Mesendoderm (in vitro differentiated cells): Measurements from ENCODE around the gene ATP8A2.

Source experiments
- DNase-seq: peaks from one replicate; pipeline ENCODE4 v3.0.0; 2013
- H2AK5ac ChIP-seq: 2 replicates; pipeline ENCODE4 v1.6.1; 2013; ENCODE audit warnings: low read length, inconsistent platforms
- H2BK120ac ChIP-seq: 2 replicates; pipeline ENCODE4 v1.6.1; 2013; ENCODE audit warnings: low read depth, mild to moderate bottlenecking, low read length, moderate library complexity, mixed read lengths
- H2BK15ac ChIP-seq: replicated peaks from 2 replicates; pipeline ENCODE4 v1.6.1; 2013; ENCODE audit warnings: low read depth, mild to moderate bottlenecking, moderate library complexity
- H2BK5ac ChIP-seq: 2 replicates; pipeline ENCODE4 v1.6.1; 2013; ENCODE audit warnings: low read length, inconsistent platforms
- H3K18ac ChIP-seq: 2 replicates; pipeline ENCODE4 v1.6.1; 2013; ENCODE audit warnings: mild to moderate bottlenecking, low read length, mixed read lengths
- H3K23ac ChIP-seq: one replicate; pipeline ENCODE4 v1.6.1; 2013; ENCODE audit warnings: low read length
- H3K27ac ChIP-seq: 2 replicates; pipeline ENCODE4 v1.5.1; 2013; ENCODE audit warnings: low read depth, mild to moderate bottlenecking, inconsistent platforms, low read length, moderate library complexity
- H3K27me3 ChIP-seq: 2 replicates; pipeline ENCODE4 v1.6.1; 2013; ENCODE audit warnings: low read length, control low read depth, mild to moderate bottlenecking, inconsistent platforms; ENCODE audit not compliant: insufficient read depth, poor library complexity
- H3K36me3 ChIP-seq: 2 replicates; pipeline ENCODE4 v1.6.1; 2013; ENCODE audit warnings: low read length, inconsistent platforms; ENCODE audit not compliant: control insufficient read depth, insufficient read depth
- H3K4ac ChIP-seq: one replicate; pipeline ENCODE4 v1.6.1; 2013; ENCODE audit warnings: low read depth, mild to moderate bottlenecking, low read length, moderate library complexity
- H3K4me1 ChIP-seq: 2 replicates; pipeline ENCODE4 v1.6.1; 2013; ENCODE audit warnings: low read depth, low read length, inconsistent platforms; ENCODE audit not compliant: control insufficient read depth
- H3K4me2 ChIP-seq: 2 replicates; pipeline ENCODE4 v1.6.1; 2013; ENCODE audit warnings: low read length
- H3K4me3 ChIP-seq: 2 replicates; pipeline ENCODE4 v1.5.1; 2013; ENCODE audit warnings: mild to moderate bottlenecking, low read length
- H3K56ac ChIP-seq: one replicate; pipeline ENCODE4 v1.6.1; 2013; ENCODE audit warnings: low read length
- H3K79me1 ChIP-seq: 2 replicates; pipeline ENCODE4 v1.6.1; 2013; ENCODE audit warnings: low read length, inconsistent platforms
- H3K79me2 ChIP-seq: 2 replicates; pipeline ENCODE4 v1.6.1; 2013; ENCODE audit warnings: mild to moderate bottlenecking, low read length; ENCODE audit not compliant: control insufficient read depth, insufficient read depth
- H3K9ac ChIP-seq: 2 replicates; pipeline ENCODE4 v1.6.1; 2013; ENCODE audit warnings: low read length, inconsistent platforms
- H4K5ac ChIP-seq: one replicate; pipeline ENCODE4 v1.6.1; 2013; ENCODE audit warnings: low read length
- H4K8ac ChIP-seq: one replicate; pipeline ENCODE4 v1.6.1; 2013; ENCODE audit warnings: low read depth, mild to moderate bottlenecking, control low read depth, low read length, moderate library complexity
- WGBS: extraction: QIAGEN DNeasy Blood & Tissue Kit; methylation state at CpG from one replicate; pipeline ENCODE4 v1.1.7; 2013; ENCODE audit warnings: low lambda C conversion rate, missing lambda C conversion rate; ENCODE audit not compliant: insufficient coverage; ENCODE audit errors: extremely low coverage; 5-methylcytosine and 5-hydroxymethylcytosine counted together

ATP8A2 gene

DNA sequence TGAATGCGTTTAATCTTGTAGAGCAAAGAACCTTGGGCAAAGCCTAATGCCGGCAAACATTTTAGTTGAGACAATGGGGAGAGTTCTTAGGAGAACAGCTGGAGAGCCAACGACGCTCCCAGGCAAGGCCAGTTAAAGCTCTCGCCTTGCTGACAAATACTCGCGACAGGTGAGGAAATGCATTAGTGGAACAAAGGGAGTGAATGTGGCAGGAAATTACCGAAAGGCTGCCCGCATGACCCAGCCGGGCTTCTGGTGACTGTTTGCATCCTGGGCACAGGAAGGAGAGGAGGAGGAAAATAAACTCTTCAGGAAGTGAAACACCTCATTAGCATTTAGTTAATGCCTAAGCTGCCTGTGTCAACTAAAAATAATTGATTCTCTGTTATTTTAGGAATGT, 605.4 kb downstream of the ATP8A2 start:
- no peak overlapping the region for H2BK120ac ChIP-seq
- H2BK5ac ChIP-seq, result no peak overlapping the region
- WGBS, result no CpG with 5 or more reads among the region's 10 CpGs
- DNase-seq, result peak; percentile 97
- H3K36me3 ChIP-seq, result no peaks in the 10 kb centered on the region
- no peak overlapping the region for H3K4ac ChIP-seq
- no peak overlapping the region for H3K4me2 ChIP-seq
- no peak overlapping the region for H2BK15ac ChIP-seq
- H3K4me1 ChIP-seq, result peaks cover 14% of the 10 kb centered on the region
- no peak overlapping the region for H4K8ac ChIP-seq
- H3K79me1 ChIP-seq, result no peaks in the 10 kb centered on the region
- H3K56ac ChIP-seq, result no peak overlapping the region
- H3K9ac ChIP-seq, result no peak overlapping the region
- no peak overlapping the region for H4K5ac ChIP-seq
- H2AK5ac ChIP-seq, result no peak overlapping the region
- H3K4me3 ChIP-seq, result no peak overlapping the region
- no peak overlapping the region for H3K23ac ChIP-seq
- H3K27me3 ChIP-seq, result no peaks in the 10 kb centered on the region
- H3K18ac ChIP-seq, result peak overlapping the region; percentile 41
- no peaks in the 10 kb centered on the region for H3K79me2 ChIP-seq
- peak overlapping the region; percentile 58 for H3K27ac ChIP-seq

- no peaks in the 10 kb centered on the region for H3K36me3 ChIP-seq
- H3K18ac ChIP-seq, result peak overlapping the region; percentile 44
- H2BK15ac ChIP-seq, result no peak overlapping the region
- H3K9ac ChIP-seq, result no peak overlapping the region
- DNase-seq, result peak; percentile 68
- H3K79me2 ChIP-seq, result no peaks in the 10 kb centered on the region
- no CpG with 5 or more reads among the region's 4 CpGs for WGBS
- peak overlapping the region; percentile 93 for H2BK5ac ChIP-seq
- no peaks in the 10 kb centered on the region for H3K79me1 ChIP-seq
- H3K4me1 ChIP-seq, result peaks cover 14% of the 10 kb centered on the region
- peak overlapping the region; percentile 82 for H3K27ac ChIP-seq
- peak overlapping the region; percentile 78 for H2BK120ac ChIP-seq
- no peak overlapping the region for H2AK5ac ChIP-seq
- no peaks in the 10 kb centered on the region for H3K27me3 ChIP-seq
- H3K4ac ChIP-seq, result no peak overlapping the region
- no peak overlapping the region for H4K8ac ChIP-seq
- no peak overlapping the region for H3K4me3 ChIP-seq
- H3K4me2 ChIP-seq, result no peak overlapping the region
- H3K56ac ChIP-seq, result peak overlapping the region; percentile 69
- no peak overlapping the region for H3K23ac ChIP-seq
- H4K5ac ChIP-seq, result no peak overlapping the region
Measured at GRCh38 chr13:25977671-25978070, 605.9 kb downstream of the ATP8A2 start.

DNA sequence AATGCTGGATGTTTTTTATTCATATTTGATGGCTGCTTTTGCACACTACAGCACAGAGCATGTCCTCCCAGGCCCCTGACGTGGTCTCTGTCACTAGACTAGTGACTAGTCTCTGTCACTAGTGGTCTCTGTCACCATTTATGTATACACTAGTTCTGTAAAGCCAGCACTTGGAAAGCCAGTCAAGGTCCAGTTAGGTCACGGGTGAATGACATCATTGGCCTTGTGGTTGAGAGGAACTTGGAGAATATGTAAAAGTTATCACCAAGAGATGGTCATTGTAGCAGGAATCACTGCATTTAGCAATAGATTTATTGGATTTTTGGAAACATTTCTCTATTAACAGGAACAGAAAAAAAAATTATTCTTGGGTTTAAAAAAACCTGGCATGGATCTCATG, 607.2 kb downstream of the ATP8A2 start:
- Histone ChIP-seq H3K23ac (no peak overlapping the region), H2BK15ac (no peak overlapping the region), H3K4me3 (no peak overlapping the region), H4K8ac (no peak overlapping the region), H3K27me3 (no peaks in the 10 kb centered on the region), H3K9ac (no peak overlapping the region), H3K4me1 (peaks cover 12% of the 10 kb centered on the region), H3K56ac (peak overlapping the region; percentile 53), H4K5ac (no peak overlapping the region), H3K36me3 (no peaks in the 10 kb centered on the region), H3K79me1 (no peaks in the 10 kb centered on the region), H3K79me2 (no peaks in the 10 kb centered on the region), H3K4me2 (no peak overlapping the region), H3K18ac (peak overlapping the region; percentile 81), H2AK5ac (peak overlapping the region; percentile 24), H3K27ac (peak overlapping the region; percentile 84), H2BK5ac (peak overlapping the region; percentile 86), H2BK120ac (no peak overlapping the region), H3K4ac (no peak overlapping the region)
- peak; percentile 12 for DNase-seq
- WGBS, result no CpG with 5 or more reads among the region's 2 CpGs

DNA sequence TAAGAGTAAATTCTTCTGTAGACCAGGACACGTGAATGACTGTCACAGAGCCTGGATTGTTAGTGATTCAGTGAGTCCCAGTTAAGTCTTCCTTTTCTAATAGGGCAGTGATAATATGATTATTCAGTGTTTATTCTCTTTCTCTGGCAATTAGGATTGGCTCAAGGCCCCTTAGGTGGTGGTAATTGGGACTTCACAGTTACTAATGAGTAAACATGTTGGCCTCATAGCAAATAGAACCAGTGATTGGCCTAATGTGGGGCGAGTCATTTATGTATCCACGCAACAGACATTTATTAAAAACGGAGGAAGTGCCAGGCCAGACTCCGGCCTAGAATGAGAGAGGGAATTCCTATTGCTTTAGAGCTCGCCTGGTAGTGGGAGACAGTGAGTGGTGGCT, 607.6 kb downstream of the ATP8A2 start:
- Histone ChIP-seq H3K23ac (no peak overlapping the region), H3K27ac (no peak overlapping the region), H3K4me3 (no peak overlapping the region), H3K18ac (peak overlapping the region; percentile 87), H2BK120ac (no peak overlapping the region), H2BK5ac (peak overlapping the region; percentile 10), H3K79me1 (no peaks in the 10 kb centered on the region), H2BK15ac (no peak overlapping the region), H3K4ac (peak overlapping the region; percentile 92), H3K27me3 (no peaks in the 10 kb centered on the region), H4K5ac (no peak overlapping the region), H3K4me1 (peaks cover 12% of the 10 kb centered on the region), H3K56ac (peak overlapping the region; percentile 8), H2AK5ac (no peak overlapping the region), H3K4me2 (no peak overlapping the region), H3K79me2 (no peaks in the 10 kb centered on the region), H4K8ac (no peak overlapping the region), H3K36me3 (no peaks in the 10 kb centered on the region), H3K9ac (no peak overlapping the region)
- DNase-seq, result peak; percentile 68
- WGBS, result no CpG with 5 or more reads among the region's 6 CpGs

- Histone ChIP-seq H4K5ac (no peak overlapping the region), H2AK5ac (no peak overlapping the region), H4K8ac (no peak overlapping the region), H2BK120ac (no peak overlapping the region), H3K18ac (no peak overlapping the region), H3K9ac (peak overlapping the region; percentile 46), H2BK15ac (no peak overlapping the region), H3K4me2 (no peak overlapping the region), H3K4me3 (no peak overlapping the region), H3K23ac (no peak overlapping the region), H3K79me2 (no peaks in the 10 kb centered on the region), H3K27ac (no peak overlapping the region), H3K4me1 (peaks cover 12% of the 10 kb centered on the region), H3K79me1 (no peaks in the 10 kb centered on the region), H3K36me3 (no peaks in the 10 kb centered on the region), H2BK5ac (peak overlapping the region; percentile 85), H3K27me3 (no peaks in the 10 kb centered on the region), H3K4ac (no peak overlapping the region), H3K56ac (peak overlapping the region; percentile 77)
- no CpG with 5 or more reads among the region's 2 CpGs for WGBS
- DNase-seq, result peak; percentile 91
Measured at GRCh38 chr13:25980255-25980654, 608.5 kb downstream of the ATP8A2 start.

DNA sequence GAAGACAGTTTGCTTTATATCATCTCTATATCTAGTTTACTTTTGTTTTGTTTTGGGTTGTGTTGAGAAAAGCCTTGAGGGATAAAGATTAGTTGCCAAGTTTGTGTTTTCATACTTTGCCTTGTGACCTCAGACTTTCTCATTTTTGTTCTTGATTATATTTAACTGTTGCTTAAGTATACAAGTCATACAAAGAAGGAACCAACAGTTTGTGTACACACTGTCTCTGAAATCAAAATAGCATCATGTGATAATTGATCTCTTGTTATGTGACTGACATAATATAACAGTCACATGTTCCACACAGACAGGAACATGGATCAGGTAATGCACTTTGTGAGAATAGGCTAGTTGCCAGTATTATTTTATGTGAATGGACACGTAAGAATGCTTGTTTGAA, 609.3 kb downstream of the ATP8A2 start:
- H4K8ac ChIP-seq, result no peak overlapping the region
- DNase-seq, result no peak
- H3K79me2 ChIP-seq, result no peaks in the 10 kb centered on the region
- H2BK5ac ChIP-seq, result no peak overlapping the region
- H3K27ac ChIP-seq, result no peak overlapping the region
- no peak overlapping the region for H2BK120ac ChIP-seq
- no CpG with 5 or more reads among the region's 1 CpG for WGBS
- H3K9ac ChIP-seq, result no peak overlapping the region
- no peak overlapping the region for H2BK15ac ChIP-seq
- H3K4me3 ChIP-seq, result no peak overlapping the region
- no peak overlapping the region for H2AK5ac ChIP-seq
- H3K56ac ChIP-seq, result no peak overlapping the region
- H3K23ac ChIP-seq, result no peak overlapping the region
- no peak overlapping the region for H3K4me2 ChIP-seq
- H4K5ac ChIP-seq, result no peak overlapping the region
- H3K27me3 ChIP-seq, result no peaks in the 10 kb centered on the region
- no peak overlapping the region for H3K18ac ChIP-seq
- peaks cover 12% of the 10 kb centered on the region for H3K4me1 ChIP-seq
- no peak overlapping the region for H3K4ac ChIP-seq
- no peaks in the 10 kb centered on the region for H3K79me1 ChIP-seq
- H3K36me3 ChIP-seq, result no peaks in the 10 kb centered on the region
